GM18951 (cell line): Measurements from ENCODE around the gene ABCA12.
"Not testable (repeated sequence)": the region's sequence is repeated elsewhere in the genome, so short reads cannot be mapped to it uniquely, and the experiment has no call there.

Experiments used
- POLR2A ChIP-seq: IDR thresholded peaks from 4 replicates; pipeline ENCODE4 v1.6.1; 2011; ENCODE audit warnings: mild to moderate bottlenecking; ENCODE audit not compliant: insufficient read length, insufficient read depth; ENCODE audit errors: extremely low read depth
- in situ Hi-C: fragments of 300-500 bp; cut with MboI; formaldehyde crosslinking; loops from one replicate; pipeline ENCODE4 v1.12.0; 2022; ENCODE audit warnings: low sequenced_read_pairs, mixed read lengths, inconsistent platforms; ENCODE audit not compliant: unreplicated experiment

Gene ABCA12, protein sequence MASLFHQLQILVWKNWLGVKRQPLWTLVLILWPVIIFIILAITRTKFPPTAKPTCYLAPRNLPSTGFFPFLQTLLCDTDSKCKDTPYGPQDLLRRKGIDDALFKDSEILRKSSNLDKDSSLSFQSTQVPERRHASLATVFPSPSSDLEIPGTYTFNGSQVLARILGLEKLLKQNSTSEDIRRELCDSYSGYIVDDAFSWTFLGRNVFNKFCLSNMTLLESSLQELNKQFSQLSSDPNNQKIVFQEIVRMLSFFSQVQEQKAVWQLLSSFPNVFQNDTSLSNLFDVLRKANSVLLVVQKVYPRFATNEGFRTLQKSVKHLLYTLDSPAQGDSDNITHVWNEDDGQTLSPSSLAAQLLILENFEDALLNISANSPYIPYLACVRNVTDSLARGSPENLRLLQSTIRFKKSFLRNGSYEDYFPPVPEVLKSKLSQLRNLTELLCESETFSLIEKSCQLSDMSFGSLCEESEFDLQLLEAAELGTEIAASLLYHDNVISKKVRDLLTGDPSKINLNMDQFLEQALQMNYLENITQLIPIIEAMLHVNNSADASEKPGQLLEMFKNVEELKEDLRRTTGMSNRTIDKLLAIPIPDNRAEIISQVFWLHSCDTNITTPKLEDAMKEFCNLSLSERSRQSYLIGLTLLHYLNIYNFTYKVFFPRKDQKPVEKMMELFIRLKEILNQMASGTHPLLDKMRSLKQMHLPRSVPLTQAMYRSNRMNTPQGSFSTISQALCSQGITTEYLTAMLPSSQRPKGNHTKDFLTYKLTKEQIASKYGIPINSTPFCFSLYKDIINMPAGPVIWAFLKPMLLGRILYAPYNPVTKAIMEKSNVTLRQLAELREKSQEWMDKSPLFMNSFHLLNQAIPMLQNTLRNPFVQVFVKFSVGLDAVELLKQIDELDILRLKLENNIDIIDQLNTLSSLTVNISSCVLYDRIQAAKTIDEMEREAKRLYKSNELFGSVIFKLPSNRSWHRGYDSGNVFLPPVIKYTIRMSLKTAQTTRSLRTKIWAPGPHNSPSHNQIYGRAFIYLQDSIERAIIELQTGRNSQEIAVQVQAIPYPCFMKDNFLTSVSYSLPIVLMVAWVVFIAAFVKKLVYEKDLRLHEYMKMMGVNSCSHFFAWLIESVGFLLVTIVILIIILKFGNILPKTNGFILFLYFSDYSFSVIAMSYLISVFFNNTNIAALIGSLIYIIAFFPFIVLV (N-terminal part only)

DNA sequence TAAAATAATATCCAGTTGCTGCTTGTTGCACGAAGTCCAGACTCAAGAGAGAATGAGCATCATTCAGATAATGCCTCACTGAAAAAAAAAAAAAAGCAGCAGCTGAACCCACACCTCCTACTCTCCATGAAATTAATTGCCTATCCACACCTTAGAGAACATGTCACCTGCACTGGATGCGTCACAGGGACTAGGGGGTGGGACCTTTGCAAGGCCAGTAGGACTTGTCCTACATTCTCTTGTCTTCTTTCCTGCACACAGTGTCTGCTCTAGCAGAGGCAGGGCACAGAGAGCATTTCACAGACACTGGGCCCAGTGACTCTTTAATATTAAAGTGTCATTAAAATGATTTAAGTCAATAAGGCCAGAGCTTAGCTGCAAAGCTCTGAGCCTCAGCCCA, at the start of gene ABCA12:
Gene ABCA12, minus strand, starts transcription at position 148 of the 400 bp plus-strand sequence. CDS start 418 bp downstream, outside the sequence.
- TF ChIP-seq POLR2A, result no peak
- in situ Hi-C loops, result no loop called here

DNA sequence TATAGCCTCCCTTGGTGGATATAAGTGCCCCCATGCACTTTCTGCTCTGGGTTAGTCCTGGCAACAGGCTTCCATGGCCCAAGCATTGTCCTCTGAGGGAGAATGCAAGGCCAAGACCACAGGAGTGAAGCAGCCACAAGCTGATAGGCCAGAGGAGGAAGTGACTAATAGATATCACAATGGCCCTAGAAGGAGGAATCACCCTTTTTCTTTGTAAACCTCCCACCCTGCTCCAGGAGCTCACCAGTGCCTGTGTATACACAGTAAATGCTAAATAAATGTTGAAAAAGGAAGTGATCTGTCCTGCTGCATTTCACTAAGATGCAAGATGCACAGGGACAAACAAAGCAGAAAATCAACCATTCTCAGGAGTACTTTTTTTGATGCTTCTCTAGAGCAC, 49.7 kb upstream of the ABCA12 start:
- TF ChIP-seq POLR2A, result no peak
- in situ Hi-C loops, result no loop called here

DNA sequence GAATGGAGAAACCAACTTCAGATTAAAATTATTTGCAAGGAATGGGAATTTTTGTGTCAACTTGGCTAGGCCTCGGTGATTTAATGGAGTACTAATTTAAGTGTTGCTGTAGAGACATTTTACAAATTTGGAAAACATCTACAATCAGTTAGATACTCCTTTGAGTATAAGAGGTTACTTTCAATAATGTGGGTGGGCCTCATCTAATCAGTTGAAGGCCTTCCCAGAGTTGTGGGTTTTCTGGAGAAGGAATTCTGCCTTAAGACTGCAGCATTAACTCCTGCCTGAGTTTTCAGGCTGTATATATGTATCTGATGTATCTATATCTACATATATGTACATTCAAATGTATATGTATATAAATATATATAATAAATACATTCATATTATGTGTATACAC, 47.6 kb upstream of the ABCA12 start:
- in situ Hi-C loops, result no loop called here
- TF ChIP-seq POLR2A, result no peak

DNA sequence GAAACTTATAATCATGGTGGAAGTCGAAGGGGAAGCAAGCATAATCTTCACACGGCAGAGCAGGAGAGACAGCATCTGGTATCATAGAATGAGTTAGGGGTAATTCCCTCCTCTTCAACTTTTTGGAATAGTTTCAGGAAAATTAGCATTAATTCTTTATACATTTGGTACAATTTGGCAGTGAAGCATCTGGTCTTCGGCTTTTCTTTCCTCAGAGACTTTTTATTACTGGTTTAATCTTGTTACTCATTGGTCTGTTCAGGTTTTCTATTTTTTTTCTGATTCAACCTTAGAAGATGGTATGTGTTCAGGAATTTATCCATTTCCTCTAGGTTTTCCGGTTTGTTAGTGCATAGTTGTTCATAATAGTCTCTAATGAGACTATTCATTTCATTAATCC, 39.7 kb upstream of the ABCA12 start:
- TF ChIP-seq POLR2A, result no peak
- in situ Hi-C loops, result no loop called here

DNA sequence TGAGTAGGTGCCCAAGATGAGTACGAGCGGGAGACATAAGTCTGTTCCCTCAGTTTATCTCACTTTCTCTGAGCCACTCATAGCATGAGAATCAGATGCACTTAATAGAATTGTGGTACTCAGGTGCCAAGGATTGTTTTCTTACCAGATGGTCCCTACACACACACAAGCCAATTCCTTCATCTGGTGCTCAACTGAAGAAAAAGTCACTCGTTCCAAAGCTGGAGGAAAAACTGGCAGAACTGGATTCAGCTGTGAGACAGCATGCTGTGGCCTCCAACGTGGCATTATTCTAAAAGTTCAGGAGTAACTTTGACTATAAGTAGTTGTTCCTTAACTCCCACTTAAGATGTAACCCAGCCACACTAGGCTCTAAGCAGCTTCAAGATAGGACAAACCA, 33.4 kb upstream of the ABCA12 start:
- in situ Hi-C loops, result no loop called here
- no peak for TF ChIP-seq POLR2A

DNA sequence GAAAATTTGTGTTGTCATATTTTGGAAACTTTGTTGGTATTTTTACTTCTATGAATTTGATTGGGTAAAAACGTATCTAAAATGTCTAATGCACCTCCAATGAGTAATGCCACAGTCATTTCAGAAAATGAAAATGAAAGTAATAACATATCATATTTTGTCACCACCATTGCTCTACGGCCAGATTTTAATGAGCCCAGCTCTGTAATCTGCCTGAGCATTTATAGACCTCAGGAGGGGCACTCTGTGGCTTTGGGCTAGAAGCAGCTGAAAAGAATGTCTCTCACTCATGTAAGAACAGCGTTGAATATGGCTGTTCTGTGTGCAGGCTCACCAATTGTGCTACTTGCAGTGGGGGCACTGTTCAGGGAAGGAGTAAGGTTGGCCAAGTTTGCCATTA, 32.7 kb upstream of the ABCA12 start:
- no peak for TF ChIP-seq POLR2A
- in situ Hi-C loops, result no loop called here

DNA sequence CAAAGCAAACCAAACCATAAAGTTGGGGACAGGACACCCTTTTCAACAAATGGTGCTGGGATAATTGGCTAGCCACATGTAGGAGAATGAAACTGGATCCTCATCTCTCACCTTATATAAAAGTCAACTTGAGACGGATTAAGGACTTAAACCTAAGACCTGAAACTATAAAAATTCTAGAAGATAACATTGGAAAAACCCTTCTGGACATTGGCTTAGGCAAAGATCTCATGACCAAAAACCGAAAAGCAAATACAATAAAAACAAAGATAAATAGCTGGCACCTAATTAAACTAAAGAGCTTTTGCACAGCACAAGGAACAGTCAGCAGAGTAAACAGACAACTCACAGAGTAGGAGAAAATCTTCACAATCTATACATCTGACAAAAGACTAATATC, 28.1 kb upstream of the ABCA12 start:
- in situ Hi-C loops, result not testable (repeated sequence)

DNA sequence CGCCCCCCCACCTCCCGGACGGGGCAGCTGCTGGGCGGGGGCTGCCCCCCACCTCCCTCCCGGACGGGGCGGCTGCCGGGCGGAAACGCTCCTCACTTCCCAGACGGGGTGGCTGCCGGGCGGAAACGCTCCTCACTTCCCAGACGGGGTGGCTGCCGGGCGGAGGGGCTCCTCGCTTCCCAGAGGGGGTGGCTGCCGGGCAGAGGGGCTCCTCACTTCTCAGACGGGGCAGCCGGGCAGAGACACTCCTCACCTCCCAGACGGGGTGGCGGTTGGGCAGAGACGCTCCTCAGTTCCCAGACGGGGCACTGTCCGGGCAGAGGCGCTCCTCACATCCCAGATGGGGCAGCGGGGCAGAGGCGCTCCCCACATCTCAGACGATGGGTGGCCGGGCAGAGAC, 24.9 kb upstream of the ABCA12 start:
- in situ Hi-C loops, result not testable (repeated sequence)

DNA sequence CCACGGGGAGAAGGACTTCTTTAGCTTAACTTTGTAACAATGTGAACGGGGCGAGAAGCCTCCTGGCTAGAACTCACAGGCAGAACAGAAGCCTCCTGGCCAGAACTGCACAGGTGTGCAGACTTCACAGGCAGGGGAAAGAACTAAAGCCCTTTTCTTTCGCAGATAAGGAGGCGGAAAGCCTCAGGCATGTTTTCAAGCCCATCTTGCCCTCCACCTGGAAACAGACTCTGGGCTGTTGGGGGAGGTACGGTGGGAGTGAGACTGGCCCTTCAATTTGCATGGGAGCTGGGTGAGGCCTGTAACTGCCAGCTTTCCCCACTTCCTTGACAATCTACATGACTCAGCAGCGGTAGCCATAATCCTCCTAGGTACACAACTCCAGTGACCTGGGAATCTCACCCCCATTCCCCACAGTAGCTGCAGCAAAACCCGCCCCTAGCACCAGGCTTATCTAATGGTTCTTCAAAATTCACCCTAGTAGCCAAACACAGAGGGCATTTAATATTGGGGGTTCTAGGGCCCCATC, 22.9 kb upstream of the ABCA12 start:
- in situ Hi-C loops, result no loop called here
- no peak for TF ChIP-seq POLR2A

DNA sequence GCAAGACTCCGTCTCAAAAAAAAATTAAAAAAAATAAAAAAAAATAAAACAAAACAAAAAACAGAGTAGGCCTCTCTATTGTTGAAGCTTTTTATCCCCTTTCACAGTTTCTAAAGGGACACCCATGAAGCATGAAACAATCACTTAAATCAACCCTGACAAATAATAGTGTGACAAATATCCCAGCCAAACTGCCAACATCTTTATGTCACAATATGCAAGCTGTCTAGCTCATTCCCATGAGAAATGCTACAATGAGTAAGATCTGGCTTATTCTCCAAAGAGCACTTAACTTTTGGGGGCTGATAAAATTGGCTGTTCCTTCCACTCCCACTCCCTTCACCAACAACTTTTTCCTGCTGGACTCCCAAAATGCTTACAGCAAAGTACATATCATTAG, 21.7 kb upstream of the ABCA12 start:
- in situ Hi-C loops, result no loop called here

DNA sequence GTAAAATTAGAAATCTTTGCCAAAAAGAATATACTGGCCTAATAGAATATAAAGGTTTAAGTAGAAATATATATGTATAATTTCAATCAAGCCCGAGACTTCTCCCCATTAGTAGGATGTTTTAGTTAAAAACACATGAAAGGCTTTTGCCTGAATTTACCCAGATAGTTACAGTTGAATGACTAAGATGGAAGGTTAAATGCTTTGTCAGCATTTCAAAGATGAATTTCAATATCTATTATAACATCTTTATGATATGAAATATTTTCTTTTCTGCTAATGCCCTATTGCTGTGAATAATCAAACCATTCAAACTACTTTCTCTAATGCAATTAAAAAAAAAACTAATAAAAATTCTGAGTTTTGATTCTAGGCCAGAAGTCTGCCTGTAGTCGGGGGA, 18.0 kb upstream of the ABCA12 start:
- TF ChIP-seq POLR2A, result no peak
- in situ Hi-C loops, result no loop called here

More for the DNA sequence above, 21.7 kb upstream of the ABCA12 start:
- no peak for TF ChIP-seq POLR2A

DNA sequence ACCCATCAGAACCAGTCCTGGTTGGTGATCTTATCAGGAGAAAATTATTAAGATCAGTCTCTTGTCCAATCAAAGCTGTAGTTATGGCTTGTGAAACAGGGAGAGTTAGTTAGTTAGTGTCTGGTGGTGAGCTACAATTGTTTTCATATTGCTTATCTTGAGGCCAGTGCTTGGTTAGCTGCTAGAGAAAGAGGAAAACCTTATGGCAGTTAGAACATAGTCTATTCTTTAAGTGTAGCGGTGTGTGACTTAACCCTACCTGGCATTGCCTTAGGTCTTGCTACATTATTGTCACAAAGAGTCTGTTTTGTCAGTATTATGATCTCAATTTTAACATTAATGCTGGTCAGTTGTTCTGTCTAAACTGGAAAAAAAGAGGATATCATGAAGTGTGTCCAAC, 11.5 kb upstream of the ABCA12 start:
- no peak for TF ChIP-seq POLR2A
- in situ Hi-C loops, result no loop called here

DNA sequence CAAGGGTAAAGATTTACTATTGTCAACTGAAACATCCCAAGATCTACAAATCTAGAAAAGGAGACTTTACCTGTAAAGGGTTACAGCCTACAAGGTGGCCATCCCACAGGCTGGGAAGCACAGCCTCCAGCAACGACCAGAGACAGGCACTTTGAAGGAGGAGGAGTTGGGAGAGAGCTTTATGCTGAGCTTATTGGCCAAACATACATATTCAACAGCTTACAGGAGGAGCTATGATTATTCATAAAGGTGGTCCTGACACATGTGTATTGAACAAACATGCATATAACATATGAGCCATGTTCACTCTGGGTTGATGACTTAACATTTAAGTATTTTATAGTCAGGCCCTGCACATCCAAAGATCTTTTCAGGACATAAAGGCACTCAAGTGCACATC, 11.1 kb upstream of the ABCA12 start:
- in situ Hi-C loops, result no loop called here
- no peak for TF ChIP-seq POLR2A

DNA sequence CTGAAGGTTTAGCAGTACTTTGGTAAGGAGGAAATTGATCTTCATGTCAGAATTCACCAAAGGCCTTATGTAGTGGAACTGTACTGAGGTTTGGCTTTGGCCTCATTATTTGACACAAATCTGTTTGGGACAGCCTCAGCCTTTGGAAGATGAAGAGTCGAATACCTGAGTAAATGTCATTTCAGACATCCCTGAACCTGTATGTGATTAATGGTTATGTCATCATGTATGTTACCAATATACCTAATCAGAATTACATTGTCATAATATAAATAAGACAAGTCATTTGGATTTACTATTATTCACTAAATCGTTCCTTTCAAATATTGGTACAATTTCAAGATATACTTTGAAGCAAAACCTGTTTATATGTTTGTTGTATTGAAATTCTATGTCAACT, 10.6 kb upstream of the ABCA12 start:
- in situ Hi-C loops, result no loop called here
- TF ChIP-seq POLR2A, result no peak
